Keratinocyte (primary cell): Measurements from ENCODE around the gene ZNF567.

Experiments used
- EZH2 ChIP-seq: IDR thresholded peaks from one replicate; pipeline ENCODE4 v1.6.1; 2012; ENCODE audit warnings: inconsistent platforms, mild to moderate bottlenecking, low read length, moderate library complexity
- TF ChIP-seq, protein P1 (sequence below), 3 experiments: IDR thresholded peaks in 1 of 3; conservative IDR thresholded peaks in 1 of 3; optimal IDR thresholded peaks in 1 of 3; 2 replicates in 2 of 3; 3 replicates in 1 of 3; pipeline versions ENCODE3 to v1.5.1; 2011; ENCODE audit warnings: low read length in 3 of 3, mild to moderate bottlenecking in 3 of 3, moderate library complexity in 2 of 3, control low read depth in 1 of 3, inconsistent platforms in 1 of 3; ENCODE audit not compliant: insufficient read depth in 2 of 3; ENCODE audit errors: extremely low read depth in 1 of 3

DNA sequence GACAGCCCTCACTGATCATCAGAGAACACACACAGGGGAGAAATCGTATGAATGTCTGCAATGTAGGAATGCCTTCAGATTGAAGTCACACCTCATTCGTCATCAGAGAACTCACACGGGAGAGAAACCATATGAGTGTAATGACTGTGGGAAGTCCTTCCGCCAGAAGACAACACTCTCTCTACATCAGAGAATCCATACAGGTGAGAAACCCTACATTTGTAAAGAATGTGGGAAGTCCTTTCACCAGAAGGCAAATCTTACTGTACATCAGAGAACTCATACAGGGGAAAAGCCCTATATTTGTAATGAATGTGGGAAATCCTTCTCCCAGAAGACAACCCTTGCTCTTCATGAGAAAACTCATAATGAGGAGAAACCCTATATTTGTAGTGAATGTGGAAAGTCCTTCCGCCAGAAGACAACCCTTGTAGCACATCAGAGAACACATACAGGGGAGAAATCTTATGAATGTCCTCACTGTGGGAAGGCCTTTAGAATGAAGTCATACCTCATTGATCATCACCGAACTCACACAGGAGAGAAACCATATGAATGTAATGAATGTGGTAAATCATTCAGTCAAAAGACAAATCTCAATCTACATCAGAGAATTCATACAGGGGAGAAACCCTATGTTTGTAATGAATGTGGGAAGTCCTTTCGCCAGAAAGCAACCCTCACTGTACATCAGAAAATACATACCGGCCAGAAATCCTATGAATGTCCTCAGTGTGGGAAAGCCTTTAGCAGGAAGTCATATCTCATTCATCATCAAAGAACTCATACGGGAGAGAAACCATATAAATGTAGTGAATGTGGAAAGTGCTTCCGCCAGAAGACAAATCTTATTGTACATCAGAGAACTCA lies 32.5 kb downstream of the ZNF567 start:
- TF ChIP-seq EZH2: no peak
- TF ChIP-seq, protein P1, sequence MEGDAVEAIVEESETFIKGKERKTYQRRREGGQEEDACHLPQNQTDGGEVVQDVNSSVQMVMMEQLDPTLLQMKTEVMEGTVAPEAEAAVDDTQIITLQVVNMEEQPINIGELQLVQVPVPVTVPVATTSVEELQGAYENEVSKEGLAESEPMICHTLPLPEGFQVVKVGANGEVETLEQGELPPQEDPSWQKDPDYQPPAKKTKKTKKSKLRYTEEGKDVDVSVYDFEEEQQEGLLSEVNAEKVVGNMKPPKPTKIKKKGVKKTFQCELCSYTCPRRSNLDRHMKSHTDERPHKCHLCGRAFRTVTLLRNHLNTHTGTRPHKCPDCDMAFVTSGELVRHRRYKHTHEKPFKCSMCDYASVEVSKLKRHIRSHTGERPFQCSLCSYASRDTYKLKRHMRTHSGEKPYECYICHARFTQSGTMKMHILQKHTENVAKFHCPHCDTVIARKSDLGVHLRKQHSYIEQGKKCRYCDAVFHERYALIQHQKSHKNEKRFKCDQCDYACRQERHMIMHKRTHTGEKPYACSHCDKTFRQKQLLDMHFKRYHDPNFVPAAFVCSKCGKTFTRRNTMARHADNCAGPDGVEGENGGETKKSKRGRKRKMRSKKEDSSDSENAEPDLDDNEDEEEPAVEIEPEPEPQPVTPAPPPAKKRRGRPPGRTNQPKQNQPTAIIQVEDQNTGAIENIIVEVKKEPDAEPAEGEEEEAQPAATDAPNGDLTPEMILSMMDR (optimal IDR thresholded peaks at IDR 0.05 in 1 of 3, IDR thresholded peaks at IDR 0.05 in 1 of 3, conservative IDR thresholded peaks at IDR 0.05 in 1 of 3; ENCODE audit: extremely low read depth in 1 of 3, insufficient read depth in 2 of 3, low read length in 3 of 3): no peak
